COR-L47 (cell line): Measurements from ENCODE around the gene CSF3R.
"Not testable (repeated sequence)": the region's sequence is repeated elsewhere in the genome, so short reads cannot be mapped to it uniquely, and the experiment has no call there.

Experiments used
- DNase-seq: peaks from one replicate; lab custom pipeline; 2025; lab: John Stamatoyannopoulos, UW

CSF3R gene

GRCh38 chr1:36513676-36514473 lies 31.2 kb upstream of the CSF3R start:
- DNase-seq, result no peak

DNA sequence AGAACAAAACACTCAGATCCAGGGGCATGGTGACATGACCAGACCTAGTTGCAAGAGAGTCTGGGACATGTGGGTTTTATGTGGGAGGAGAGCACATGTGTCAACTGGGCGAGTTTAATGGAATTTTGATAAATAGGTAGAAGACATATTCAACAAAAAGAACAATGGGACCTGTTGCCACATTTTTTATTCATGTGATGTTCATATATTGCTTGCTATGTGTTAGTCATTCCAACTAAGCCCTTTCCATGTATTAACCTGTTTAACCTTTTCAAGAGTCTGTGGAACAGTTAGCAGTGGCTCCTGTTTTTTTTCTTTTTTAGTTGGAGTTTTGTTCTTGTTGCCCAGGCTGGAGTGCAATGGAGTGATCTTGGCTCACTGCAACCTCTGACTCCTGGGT lies 30.1 kb upstream of the CSF3R start:
- DNase-seq, result no peak

- DNase-seq, result no peak
These were observed 29.4 kb upstream of the CSF3R start for GRCh38 chr1:36511804-36512798.

GRCh38 chr1:36511220-36511619 lies 28.5 kb upstream of the CSF3R start:
- not testable (repeated sequence) for DNase-seq

DNA sequence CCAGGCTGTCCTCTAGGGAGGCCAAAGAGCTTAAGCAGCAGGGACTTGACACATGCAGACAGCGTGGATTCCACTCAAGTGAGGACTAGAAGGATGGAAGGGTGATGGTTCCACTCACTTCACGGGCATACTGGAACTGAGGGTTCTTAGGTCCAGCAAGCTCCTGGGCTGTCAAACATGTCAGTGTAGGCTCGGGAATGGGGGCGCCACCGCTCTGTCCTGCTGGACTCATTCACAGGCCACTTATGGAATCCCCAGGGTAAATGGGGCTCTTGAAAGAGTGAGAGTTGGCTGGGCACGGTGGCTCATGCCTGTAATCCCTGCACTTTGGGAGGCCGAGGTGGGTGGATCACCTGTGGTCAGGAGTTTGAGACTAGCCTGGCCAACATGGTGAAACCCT lies 27.7 kb upstream of the CSF3R start:
- DNase-seq, result no peak

- no peak for DNase-seq
These were observed 25.5 kb upstream of the CSF3R start for GRCh38 chr1:36508257-36508656.

GRCh38 chr1:36506276-36506920 lies 23.7 kb upstream of the CSF3R start:
- no peak for DNase-seq

DNA sequence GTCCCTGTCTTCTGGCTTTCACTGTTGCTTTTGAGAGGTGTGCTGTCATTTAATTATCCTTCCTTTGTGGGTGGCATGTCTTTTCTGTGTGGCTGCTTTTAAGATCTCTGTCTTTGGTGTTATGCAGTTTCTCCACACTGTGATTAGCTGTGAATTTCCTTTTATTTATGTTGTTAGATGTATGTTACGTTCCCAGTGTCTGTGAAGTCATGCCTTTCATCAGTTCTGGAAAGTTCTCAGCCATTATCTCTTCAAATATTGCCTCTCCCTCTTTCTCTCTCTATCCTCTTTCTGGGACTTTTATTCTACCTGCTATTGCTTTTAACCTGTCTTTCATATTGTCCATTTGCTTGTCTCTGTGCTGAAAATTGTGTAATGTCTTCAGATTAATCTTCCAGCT lies 21.0 kb upstream of the CSF3R start:
- no peak for DNase-seq

- no peak for DNase-seq
These were observed 20.4 kb upstream of the CSF3R start for GRCh38 chr1:36503159-36503558.

DNA sequence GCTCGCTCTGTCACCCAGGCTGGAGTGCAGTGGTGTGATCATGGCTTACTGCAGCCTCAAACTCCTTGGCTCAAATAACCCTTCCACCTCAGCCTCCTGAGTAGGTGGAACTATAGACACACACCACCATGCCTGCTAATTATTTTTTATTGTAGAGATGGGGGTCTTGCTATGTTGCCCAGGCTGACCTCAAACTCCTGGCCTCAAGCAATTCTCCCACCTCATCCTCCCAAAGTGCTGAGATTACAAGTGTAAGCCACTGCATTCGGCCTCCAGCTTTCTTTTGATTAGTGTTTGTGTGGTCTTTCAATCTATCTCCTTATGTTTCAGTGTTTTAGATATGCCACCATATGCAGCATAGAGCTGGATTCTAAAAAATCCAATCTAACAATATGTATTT lies 19.9 kb upstream of the CSF3R start:
- DNase-seq, result no peak

GRCh38 chr1:36501911-36502310 lies 19.2 kb upstream of the CSF3R start:
- not testable (repeated sequence) for DNase-seq

- no peak for DNase-seq
These were observed 14.5 kb upstream of the CSF3R start for GRCh38 chr1:36497207-36497606.

GRCh38 chr1:36494971-36495370 lies 12.3 kb upstream of the CSF3R start:
- no peak for DNase-seq

DNA sequence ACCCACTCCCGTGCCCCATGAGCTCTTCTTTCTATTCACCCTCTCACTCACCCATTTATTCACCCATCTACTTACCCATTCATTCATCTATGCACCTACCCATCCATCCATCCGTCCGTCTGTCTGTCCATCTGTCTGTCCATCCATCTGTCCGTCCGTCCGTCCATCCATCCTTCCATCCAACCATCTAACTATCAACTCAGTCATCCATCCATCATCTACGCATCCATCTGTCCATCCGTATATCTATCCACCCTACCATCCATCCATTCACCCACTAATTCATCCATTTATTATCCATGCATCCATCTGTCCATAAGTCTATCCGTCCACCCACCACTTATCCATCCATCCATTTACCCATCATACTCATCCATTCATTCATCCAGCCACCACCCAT lies 10.8 kb upstream of the CSF3R start:
- DNase-seq, result no peak

DNA sequence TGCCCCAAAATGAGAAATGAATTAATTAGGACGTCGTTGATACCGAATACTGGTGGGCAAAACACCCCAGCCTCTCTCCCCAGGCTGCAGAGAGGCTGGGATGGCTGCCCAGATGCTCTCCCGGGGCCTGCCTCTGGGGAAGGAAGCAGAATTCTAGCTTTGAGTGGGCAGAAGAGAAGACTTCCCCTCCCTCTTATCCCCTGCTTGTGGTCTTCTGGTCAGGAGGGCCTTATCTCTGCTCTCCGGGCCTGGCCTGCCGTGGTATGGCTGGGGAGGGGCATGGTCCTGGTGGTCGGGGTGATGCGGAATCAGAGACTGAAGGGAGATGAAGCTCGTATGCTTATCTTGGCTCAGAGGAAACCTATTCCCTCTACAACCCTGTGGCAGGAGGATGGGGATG lies 9.8 kb upstream of the CSF3R start:
- DNase-seq, result no peak

DNA sequence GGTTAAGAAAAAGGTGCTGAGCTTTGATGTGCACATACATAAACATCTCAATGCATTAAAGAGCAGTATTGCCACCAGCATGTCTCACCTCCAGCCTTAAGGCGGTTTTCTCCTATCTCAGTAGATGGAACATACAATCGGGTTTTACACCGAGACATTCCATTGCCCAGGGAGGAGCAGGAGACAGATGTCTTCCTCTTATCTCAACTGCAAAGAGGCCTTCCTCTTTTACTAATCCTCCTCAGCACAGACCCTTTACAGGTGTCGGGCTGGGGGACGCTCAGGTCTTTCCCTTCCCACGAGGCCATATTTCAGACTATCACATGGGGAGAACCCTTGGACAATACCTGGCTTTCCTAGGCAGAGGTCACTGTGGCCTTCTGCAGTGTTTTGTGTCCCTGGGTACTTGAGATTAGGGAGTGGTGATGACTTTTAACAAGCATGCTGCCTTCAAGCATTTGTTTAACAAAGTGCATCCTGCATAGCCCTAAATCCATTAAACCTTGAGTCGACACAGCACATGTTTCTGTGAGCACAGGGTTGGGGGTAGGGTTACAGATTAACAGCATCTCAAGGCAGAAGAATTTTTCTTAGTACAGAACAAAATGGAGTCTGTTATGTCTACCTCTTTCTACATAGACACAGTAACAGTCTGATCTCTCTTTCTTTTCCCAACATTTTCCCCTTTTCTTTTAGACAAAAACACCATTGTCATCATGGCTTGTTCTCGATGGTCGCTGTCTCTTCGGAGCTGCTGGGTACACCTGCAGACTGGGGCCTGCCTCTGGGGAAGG lies 6.7 kb upstream of the CSF3R start:
- DNase-seq, result not testable (repeated sequence)

DNA sequence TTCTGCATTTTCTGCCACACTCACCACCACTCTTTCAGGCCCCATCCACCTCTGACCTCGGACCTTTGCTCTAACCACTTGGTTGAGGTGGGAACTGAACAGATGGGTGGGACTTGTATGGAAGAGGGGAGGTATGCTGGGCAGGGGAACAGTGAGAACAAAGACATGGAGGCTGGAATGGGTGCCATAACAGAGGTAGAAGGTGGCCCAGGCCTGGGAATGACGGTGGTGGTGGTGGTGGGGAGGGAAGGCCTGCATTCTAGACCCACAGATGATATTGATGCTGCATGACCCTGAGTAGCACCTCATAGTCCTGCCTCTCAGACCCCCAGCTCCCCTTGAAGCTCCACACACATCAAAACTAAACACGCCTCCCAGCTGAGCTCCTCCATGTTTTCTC lies 5.2 kb upstream of the CSF3R start:
- no peak for DNase-seq

- DNase-seq, result not testable (repeated sequence)
These were observed 4.6 kb upstream of the CSF3R start for GRCh38 chr1:36487336-36487725.

GRCh38 chr1:36486439-36487335 lies 4.0 kb upstream of the CSF3R start:
- no peak for DNase-seq

DNA sequence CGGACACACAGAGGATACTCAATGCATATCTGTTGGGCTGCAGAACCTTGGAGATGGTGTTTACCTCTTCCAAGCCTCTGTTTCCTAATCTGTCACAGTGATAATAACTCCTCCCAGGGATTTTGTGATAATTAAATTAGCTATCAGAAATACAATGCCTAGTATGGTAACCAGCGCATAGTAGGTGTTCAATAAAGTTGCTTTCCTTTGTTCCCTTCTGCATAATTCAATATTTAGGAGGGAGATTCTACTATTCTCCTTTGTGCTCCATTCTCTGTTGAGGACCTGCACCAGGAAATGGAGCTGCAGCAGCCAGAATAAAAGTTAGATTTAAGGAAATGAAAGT lies 3.4 kb upstream of the CSF3R start:
- DNase-seq, result no peak

- no peak for DNase-seq
These were observed 1.4 kb upstream of the CSF3R start for GRCh38 chr1:36484099-36484498.
